Erythroblast (primary cell): ENCODE data around the gene XRCC4.

Experiments
- GATA1 ChIP-seq: IDR thresholded peaks from 2 replicates; pipeline ENCODE4 v1.6.1; 2011; ENCODE audit warnings: low read depth, mild to moderate bottlenecking, control low read depth, low read length, moderate library complexity
- POLR2A ChIP-seq: IDR thresholded peaks from 2 replicates; pipeline ENCODE4 v1.6.1; 2011; ENCODE audit warnings: mild to moderate bottlenecking, low read length

DNA sequence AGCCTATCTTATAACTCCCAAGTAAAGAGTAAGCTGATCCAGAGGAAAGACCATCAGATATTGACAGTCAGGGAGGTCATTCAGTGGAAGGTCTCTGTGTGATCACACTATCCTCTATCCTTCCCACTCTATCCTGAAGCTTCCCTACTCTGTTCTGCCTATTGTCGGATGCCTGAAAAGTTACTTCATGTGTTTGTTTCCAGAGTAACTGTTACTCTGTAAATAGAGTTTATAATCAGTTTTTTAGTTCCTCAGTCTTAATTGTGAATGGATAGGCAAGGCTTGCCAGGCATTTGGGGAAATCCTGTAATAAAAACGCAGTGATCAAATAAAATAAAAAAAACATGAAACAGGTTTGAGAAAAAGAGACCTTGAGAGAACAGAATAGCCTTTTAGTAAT lies 79.8 kb downstream of the XRCC4 start:
- TF ChIP-seq POLR2A (no peak), GATA1 (no peak)
